Cardiac fibroblast (primary cell): ENCODE measurements around the gene BBOX1.

ENCODE experiments used
- DNase-seq, 2 donors: peaks; one replicate each; pipeline versions ENCODE4 v3.0.0 to v3.0.0-alpha.2; 2010; ENCODE audit warnings: low read depth in 2 of 2
- H3K4me3 ChIP-seq, 2 donors: replicated peaks in 1 of 2; 1 replicate in 1 of 2; 2 replicates in 1 of 2; pipeline ENCODE4 v1.5.1; 2011; ENCODE audit warnings: low read depth in 2 of 2, low read length in 2 of 2, mild to moderate bottlenecking in 2 of 2, moderate library complexity in 1 of 2
- CTCF ChIP-seq: IDR thresholded peaks from one replicate; pipeline ENCODE4 v1.5.1; 2011; ENCODE audit warnings: low read depth, mild to moderate bottlenecking, low read length, inconsistent platforms

Gene BBOX1

DNA sequence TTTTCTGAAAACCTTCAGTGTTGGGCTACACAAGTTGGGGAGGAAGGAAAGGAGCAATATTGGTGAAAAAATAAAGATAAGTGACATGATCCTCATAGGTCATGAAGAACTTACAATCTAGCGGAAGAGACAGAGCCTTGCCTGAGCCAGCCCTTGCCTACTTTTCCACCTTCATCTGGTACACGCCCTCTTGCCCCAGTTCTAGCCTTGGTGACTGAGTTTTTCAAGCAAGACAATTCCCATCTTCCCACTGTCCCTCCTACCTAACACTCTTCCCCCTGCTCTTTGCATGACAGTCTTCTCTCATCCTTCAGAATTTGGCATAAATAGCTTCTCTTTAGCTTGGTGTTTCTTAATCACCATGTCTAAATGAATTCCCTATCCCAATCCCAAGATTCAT is 42.6 kb downstream of the BBOX1 start:
- TF ChIP-seq CTCF: no peak
- no peak overlapping the region for H3K4me3 ChIP-seq
- no peak for DNase-seq

DNA sequence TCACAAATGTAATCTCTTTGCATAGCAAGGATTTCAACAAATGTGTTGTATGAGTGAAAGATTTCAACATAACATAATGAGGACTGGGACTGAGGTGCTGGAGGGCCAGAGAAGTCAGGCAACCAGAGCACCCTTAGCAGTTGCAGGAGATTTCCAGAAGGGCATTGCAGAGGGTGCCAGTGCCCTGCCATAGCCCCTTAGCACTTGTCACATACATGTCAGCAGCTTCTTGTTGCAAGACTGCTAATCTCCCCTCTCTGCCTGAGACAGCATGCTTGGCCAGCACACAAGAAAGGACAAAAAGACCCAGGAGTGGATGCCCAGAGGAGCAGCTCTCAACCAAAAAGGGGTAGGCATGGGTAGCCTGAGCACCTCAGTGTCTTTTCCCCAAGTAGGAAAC is 43.2 kb downstream of the BBOX1 start:
- no peak overlapping the region for H3K4me3 ChIP-seq
- no peak for DNase-seq
- no peak for TF ChIP-seq CTCF

DNA sequence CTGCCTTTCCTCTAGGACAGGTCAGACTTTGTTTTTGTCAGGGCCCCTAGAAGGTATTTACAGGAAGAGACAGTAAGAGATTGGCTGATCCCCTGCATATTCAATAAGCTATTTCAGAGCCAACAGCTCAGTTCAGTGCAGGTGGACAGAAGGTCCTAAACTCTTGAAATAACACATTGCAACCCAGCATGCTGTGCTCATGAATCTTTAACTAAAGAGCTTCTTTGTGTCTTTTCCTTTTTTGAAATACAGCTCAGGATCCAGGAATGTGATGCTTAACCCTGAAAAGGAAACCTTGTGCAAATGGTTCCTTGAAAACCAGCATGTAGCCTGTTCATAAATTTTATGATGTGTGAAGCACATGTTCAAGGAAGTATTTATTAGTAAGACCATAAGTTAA is 43.9 kb downstream of the BBOX1 start:
- DNase-seq: no peak
- no peak overlapping the region for H3K4me3 ChIP-seq
- TF ChIP-seq CTCF: no peak

DNA sequence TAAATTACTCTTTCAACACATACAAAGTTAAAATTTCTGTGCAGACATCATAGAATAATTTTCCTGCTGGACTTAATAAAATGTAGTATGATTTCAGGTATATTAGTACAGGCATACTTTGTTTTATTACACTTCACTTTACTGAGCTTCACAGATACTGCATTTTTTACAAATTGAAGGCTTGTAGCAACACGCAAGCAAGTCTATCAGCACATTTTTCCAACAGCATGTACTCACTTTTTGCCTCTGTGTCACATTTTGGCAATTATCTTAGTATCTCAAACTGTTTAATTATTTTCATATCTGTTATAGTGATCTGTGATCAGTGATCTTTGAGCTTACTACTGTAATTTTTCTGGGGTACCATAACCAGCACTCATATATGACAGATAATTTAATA is 44.5 kb downstream of the BBOX1 start:
- H3K4me3 ChIP-seq: no peak overlapping the region
- TF ChIP-seq CTCF: no peak
- no peak for DNase-seq

GRCh38 chr11:27085605-27086004 is 45.0 kb downstream of the BBOX1 start:
- peak in 1 of 2 donors; percentile 28 for DNase-seq
- no peak overlapping the region for H3K4me3 ChIP-seq
- TF ChIP-seq CTCF: no peak

DNA sequence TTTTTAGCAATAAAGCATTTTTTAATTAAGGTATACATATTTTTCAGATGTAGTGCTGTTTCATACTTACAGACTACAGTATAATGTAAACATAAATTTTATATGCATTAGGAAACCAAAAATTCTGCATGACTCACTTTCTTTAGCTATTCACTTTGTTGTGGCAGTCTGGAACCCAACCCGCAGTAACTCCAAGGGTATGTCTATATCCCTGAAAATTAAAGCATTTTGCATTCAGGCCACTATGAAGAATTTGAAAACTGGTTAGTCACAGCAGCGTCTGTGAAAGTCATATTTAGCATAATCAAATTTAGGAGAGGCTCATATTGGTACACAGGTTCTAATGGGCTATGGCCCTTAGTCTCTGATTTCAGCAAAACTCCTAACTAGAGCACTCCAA is 46.8 kb downstream of the BBOX1 start:
- TF ChIP-seq CTCF: no peak
- DNase-seq: peak in 1 of 2 donors; percentile 4
- no peak overlapping the region for H3K4me3 ChIP-seq

- no peak for TF ChIP-seq CTCF
- DNase-seq: peak in 1 of 2 donors; percentile 6
- no peak overlapping the region for H3K4me3 ChIP-seq
Measured at GRCh38 chr11:27088353-27088752, 47.7 kb downstream of the BBOX1 start.
